ENCODE measurements around the gene LAMTOR2. TPM values are rescaled to one million over a fixed set of nuclear protein-coding genes. Genes with fewer than 3 reads are reported as not detected.
A peak's percentile ranks its signal among the peaks of the same experiment; 100 is the strongest.

LAMTOR2 gene
- total and polyA plus RNA-seq, 10 of the 15 experiments (the other 5 are each of a cell fraction or from before 2014, with no cell fraction given): 71.9 to 264 (median 97.0) TPM

GRCh38 chr1:156020293-156021092 lies 34.1 kb upstream of the LAMTOR2 start, which contains the start of gene SSR2 (continued):
- TF ChIP-seq NR2C2 (IDR thresholded peaks at IDR 0.05; ENCODE audit: borderline replicate concordance, control insufficient read depth, insufficient read length, low read depth) (no peak), ZNF274 (IDR thresholded peaks at IDR 0.05; ENCODE audit: insufficient read depth, insufficient read length) (no peak), MTA3 (IDR thresholded peaks at IDR 0.05; ENCODE audit: borderline replicate concordance, low read length) (no peak)
- TF ChIP-seq, protein P1, sequence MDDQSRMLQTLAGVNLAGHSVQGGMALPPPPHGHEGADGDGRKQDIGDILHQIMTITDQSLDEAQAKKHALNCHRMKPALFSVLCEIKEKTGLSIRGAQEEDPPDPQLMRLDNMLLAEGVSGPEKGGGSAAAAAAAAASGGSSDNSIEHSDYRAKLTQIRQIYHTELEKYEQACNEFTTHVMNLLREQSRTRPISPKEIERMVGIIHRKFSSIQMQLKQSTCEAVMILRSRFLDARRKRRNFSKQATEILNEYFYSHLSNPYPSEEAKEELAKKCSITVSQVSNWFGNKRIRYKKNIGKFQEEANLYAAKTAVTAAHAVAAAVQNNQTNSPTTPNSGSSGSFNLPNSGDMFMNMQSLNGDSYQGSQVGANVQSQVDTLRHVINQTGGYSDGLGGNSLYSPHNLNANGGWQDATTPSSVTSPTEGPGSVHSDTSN (IDR thresholded peaks at IDR 0.05; ENCODE audit: insufficient replicate concordance, low read depth, low read length): no peak

DNA sequence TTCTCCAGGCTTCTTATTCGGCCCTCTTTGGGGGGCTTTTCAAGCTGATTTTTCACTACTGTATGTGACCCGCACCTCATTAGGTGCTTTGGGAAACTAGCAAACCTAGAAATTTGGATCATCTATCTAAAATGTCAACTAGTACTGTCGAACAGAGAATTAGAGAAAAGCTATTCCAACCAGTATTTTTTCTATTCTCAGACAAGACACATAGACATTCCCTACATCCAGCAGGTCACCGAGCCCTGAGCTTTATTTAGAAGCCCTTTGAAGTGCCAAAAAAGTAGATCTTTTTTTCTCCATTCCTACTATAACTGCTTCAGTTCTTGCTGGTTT lies 33.5 kb upstream of the LAMTOR2 start:
- Histone ChIP-seq H3K79me2 (ENCODE audit: control insufficient read depth, insufficient read depth, low read length) (peaks cover 23% of the 10 kb centered on the region), H3K36me3 (ENCODE audit: control insufficient read depth in 2 of 2, insufficient read depth in 2 of 2, low read length in 1 of 2) (peaks cover 4 to 7% of the 10 kb centered on the region in 2 experiments), H3K4me1 (ENCODE audit: control insufficient read depth, insufficient read depth, low read length) (peaks cover 6% of the 10 kb centered on the region), H3K4me3 (peak overlapping the region; percentile 92; the same call in 1 of the 2 replicates), H3K27me3 (replicated peaks in 1 of 2; ENCODE audit: control insufficient read depth in 2 of 2, insufficient read depth in 2 of 2, low read length in 1 of 2) (no peaks in the 10 kb centered on the region; a peak in 1 of 4 replicates), H3K4me2 (ENCODE audit: control insufficient read depth, insufficient read depth) (peak overlapping the region; percentile 56), H2AFZ (ENCODE audit: control insufficient read depth, low read depth, low read length) (peak overlapping the region; percentile 93), H3K27ac (ENCODE audit: control insufficient read depth, insufficient read depth) (0 out of 2 replicates have a peak overlapping the region, but pooled peaks have one; percentile 78), H3K9ac (ENCODE audit: control insufficient read depth, insufficient read depth, low read length) (peak overlapping the region; percentile 91), H3K9me3 (replicated peaks; ENCODE audit: control insufficient read depth, insufficient read depth, low read length) (no peaks in the 10 kb centered on the region), H4K20me1 (ENCODE audit: control insufficient read depth, insufficient read depth) (no peaks in the 10 kb centered on the region)
- 0% methylated on average over 4 of the region's 4 CpGs for WGBS (ENCODE audit: insufficient coverage, insufficient replicate concordance, low lambda C conversion rate, missing lambda C conversion rate)
- ChIA-PET RAD21 (ENCODE audit: unreplicated experiment) (interaction anchor here (1.0 to 1.7 kb wide), 4 partner anchors 31 to 289 kb away, joined by 3 to 6 read pairs (median 4); no protein-coding TSS in a partner anchor), CTCF (interaction anchor here (0.6 to 3.4 kb wide), 6 partner anchors 31 to 296 kb away, joined by 3 to 14 read pairs (median 6); no protein-coding TSS in a partner anchor), SMC1A (ENCODE audit: uncharacterized antibody, unreplicated experiment) (interaction anchor here (0.9 to 2.5 kb wide), 7 partner anchors 9 to 184 kb away, joined by 3 to 14 read pairs (median 4); partner anchors contain the start of gene SYT11), POLR2A (interaction anchor here (0.6 to 1.2 kb wide), 2 partner anchors 34 to 46 kb away, joined by 3 to 6 read pairs; no protein-coding TSS in a partner anchor)
- no peak for ATAC-seq
- TF ChIP-seq RB1 (IDR thresholded peaks at IDR 0.05; ENCODE audit: borderline replicate concordance) (0 out of 2 replicates have a peak, but pooled peaks have one; percentile 53), ZBTB40 (IDR thresholded peaks at IDR 0.05; ENCODE audit: borderline replicate concordance) (no peak), SIX5 (IDR thresholded peaks at IDR 0.05; ENCODE audit: low read depth, low read length, severe bottlenecking) (no peak), TCF3 (IDR thresholded peaks at IDR 0.05; ENCODE audit: borderline replicate concordance, insufficient read depth, low read depth, low read length) (no peak), FOXM1 (IDR thresholded peaks at IDR 0.05; ENCODE audit: low read depth, low read length) (no peak), PML (IDR thresholded peaks at IDR 0.05; ENCODE audit: low read length) (0 out of 2 replicates have a peak, but pooled peaks have one; percentile 24), TCF7 (IDR thresholded peaks at IDR 0.05; ENCODE audit: borderline replicate concordance) (peak; percentile 4; the same call in 1 of the 2 replicates), SMAD5 (IDR thresholded peaks at IDR 0.05; ENCODE audit: low read depth) (0 out of 2 replicates have a peak, but pooled peaks have one; percentile 35), NFIC (IDR thresholded peaks at IDR 0.05; ENCODE audit: low read depth, low read length) (no peak), E2F4 (IDR thresholded peaks at IDR 0.05; ENCODE audit: low read depth, low read length) (no peak)
- BruUV-seq (replicated peaks): no TSS peak
- FAIRE-seq: no peak
- no peak for DNase-seq (ENCODE audit: low read depth, low spot score)
- in situ Hi-C loops (cut with MboI): no loop called here
- intact Hi-C loops (cut with micrococcal nuclease; ENCODE audit: unreplicated experiment): loop anchor here (2.0 kb wide), 1 partner anchor 34 kb away; the partner anchor contains the start of gene LAMTOR2

Measured in GM12878 (cell line).